Spleen (tissue), 11 donors: ENCODE measurements around the gene CHTOP. TPM values are rescaled to one million over a fixed set of nuclear protein-coding genes. Genes with fewer than 3 reads are reported as not detected.

ENCODE experiments used
- DNase-seq: peaks from one replicate; pipeline ENCODE4 v3.0.0-alpha.2; 2020
- H3K27ac ChIP-seq, 8 donors: fragments of 200-600 bp; sonication (generic) in 7 of 8; 1 replicate in 4 of 8; 2 replicates in 4 of 8; pipeline versions ENCODE4 v1.5.0 to v1.8.0; 2016 to 2021; ENCODE audit warnings: inconsistent platforms in 4 of 8, mild to moderate bottlenecking in 4 of 8, moderate library complexity in 1 of 8
- H3K27me3 ChIP-seq, 7 donors: fragments of 200-600 bp; sonication (generic) in 6 of 7; replicated peaks in 1 of 7; 1 replicate in 4 of 7; 2 replicates in 3 of 7; pipeline versions ENCODE4 v1.5.0 to v1.8.0; 2016 to 2021; ENCODE audit warnings: inconsistent platforms in 3 of 7, mild to moderate bottlenecking in 1 of 7
- H3K36me3 ChIP-seq, 6 donors: fragments of 200-600 bp; sonication (generic) in 5 of 6; 1 replicate in 4 of 6; 2 replicates in 2 of 6; pipeline versions ENCODE4 v1.5.0 to v1.8.0; 2016 to 2021; ENCODE audit warnings: inconsistent platforms in 2 of 6
- H3K4me1 ChIP-seq, 6 donors: fragments of 200-600 bp; sonication (generic) in 5 of 6; 1 replicate in 3 of 6; 2 replicates in 3 of 6; pipeline versions ENCODE4 v1.5.0 to v1.8.0; 2016 to 2021; ENCODE audit warnings: inconsistent platforms in 3 of 6
- H3K4me3 ChIP-seq, 8 donors: fragments of 200-600 bp; sonication (generic) in 7 of 8; 1 replicate in 4 of 8; 2 replicates in 4 of 8; pipeline versions ENCODE4 v1.5.0 to v1.8.0; 2016 to 2021; ENCODE audit warnings: inconsistent platforms in 4 of 8, mild to moderate bottlenecking in 4 of 8, moderate library complexity in 2 of 8
- H3K9me3 ChIP-seq, 8 donors: fragments of 200-600 bp; sonication (generic) in 7 of 8; 1 replicate in 4 of 8; 2 replicates in 4 of 8; pipeline versions ENCODE4 v1.5.0 to v1.8.0; 2016 to 2021; ENCODE audit warnings: inconsistent platforms in 4 of 8
- CTCF ChIP-seq, 11 experiments: fragments of 200-600 bp in 7 of 11; fragments of 450-650 bp in 4 of 11; sonication (generic) in 4 of 11; IDR thresholded peaks in 8 of 11; conservative IDR thresholded peaks in 3 of 11; 1 replicate in 7 of 11; 2 replicates in 4 of 11; pipeline versions ENCODE4 v1.4.0 to v1.8.0; 2016 to 2021; ENCODE audit warnings: antibody characterized with exemption in 11 of 11, inconsistent platforms in 4 of 11, mild to moderate bottlenecking in 1 of 11
- POLR2A ChIP-seq, 3 donors: fragments of 450-650 bp; IDR thresholded peaks; one replicate each; pipeline ENCODE4 v1.5.1; 2017; ENCODE audit warnings: antibody characterized with exemption in 3 of 3, mild to moderate bottlenecking in 1 of 3
- POLR2AphosphoS5 ChIP-seq, 3 donors: sonication (generic); formaldehyde crosslinking; IDR thresholded peaks; one replicate each; pipeline ENCODE4 v1.5.1; 2017; ENCODE audit warnings: antibody characterized with exemption in 3 of 3
- WGBS, 5 donors: extraction: QIAGEN DNeasy Blood & Tissue Kit in 3 of 5; methylation state at CpG; one replicate each; pipeline versions ENCODE4 v1.1.5 to v1.1.7; 2013 to 2018; 5-methylcytosine and 5-hydroxymethylcytosine counted together
- intact Hi-C: fragments of 100-400 bp; cut with DNase I; formaldehyde crosslinking; loops from one replicate; pipeline ENCODE4 v1.15.0; 2023; ENCODE audit warnings: low total_unique reads
- polyA plus RNA-seq, 3 donors: library from polyadenylated mRNA; stranded (reverse); fragments of 200-250 nt; gene quantifications; one replicate each; pipeline ENCODE4 v1.2.1, GENCODE V29; 2013
- total RNA-seq, 7 donors: library from RNA; depleted of rRNA in 3 of 7; stranded (reverse); fragments of >200 nt in 3 of 7; fragmentation: NEBNext Ultra II Directional in 4 of 7; extraction: Animal tissue kit (Norgen Biotek cat#: 25700) in 4 of 7; gene quantifications; one replicate each; pipeline versions ENCODE4 v1.1.0 to v1.2.1, GENCODE V29; 2016 to 2021
- donor health status: healthy with polysubstance abuse.
- donor health status: DM: no; HTN: no; CAD: no; lungs with moderate emphysema.
- donor health status: DM: no; HTN: no; CAD: no.
- donor health status: Bipolar disorder and iron deficiency.
- donor health status: healthy.
- donor health status: DM: no; HTN: no; CAD: no.
- donor health status: DM: yes; HTN: yes; CAD: no.

CHTOP gene
- total and polyA plus RNA-seq, 10 donors = 58.1 to 108 (median 84.4) TPM

GRCh38 chr1:153642161-153642560 lies 8.3 kb downstream of the CHTOP start:
- Histone ChIP-seq H3K27ac (no peak overlapping the region), H3K4me3 (no peak overlapping the region), H3K4me1 (peaks cover 5 to 93% (median 35%) of the 10 kb centered on the region in 6 donors), H3K36me3 (peaks cover 6 to 100% (median 99%) of the 10 kb centered on the region in 6 donors), H3K27me3 (no peaks in the 10 kb centered on the region), H3K9me3 (no peaks in the 10 kb centered on the region)
- no peak for DNase-seq
- intact Hi-C loops = no loop called here
- TF ChIP-seq POLR2AphosphoS5 (IDR thresholded peaks at IDR 0.05) (peak in 1 of 3 donors; percentile 15), POLR2A (IDR thresholded peaks at IDR 0.05) (no peak)
- 82 to 92% (median 90%) methylated on average over 11 of the region's 11 CpGs for WGBS, 5 donors

DNA sequence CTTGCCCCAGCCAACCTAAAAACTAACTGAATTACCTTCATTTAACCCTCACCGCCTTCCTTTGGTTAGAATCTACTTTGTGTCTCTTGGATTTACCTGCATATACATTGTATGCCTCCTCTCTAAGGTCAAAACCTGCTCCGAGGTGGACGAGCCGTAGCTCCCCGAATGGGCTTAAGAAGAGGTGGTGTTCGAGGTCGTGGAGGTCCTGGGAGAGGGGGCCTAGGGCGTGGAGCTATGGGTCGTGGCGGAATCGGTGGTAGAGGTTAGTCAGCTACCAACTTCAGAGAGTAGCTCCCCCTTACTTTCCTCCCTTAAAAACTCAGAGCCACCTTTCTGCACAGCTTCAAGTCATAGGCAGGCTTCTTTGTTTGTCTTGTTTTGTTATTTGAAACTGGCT lies 9.2 kb downstream of the CHTOP start:
- Histone ChIP-seq H3K4me1 (peaks cover 0 to 87% (median 32%) of the 10 kb centered on the region in 6 donors), H3K9me3 (no peaks in the 10 kb centered on the region), H3K27me3 (no peaks in the 10 kb centered on the region), H3K36me3 (peaks cover 2 to 99% (median 91%) of the 10 kb centered on the region in 6 donors), H3K27ac (no peak overlapping the region), H3K4me3 (no peak overlapping the region)
- intact Hi-C loops = no loop called here
- TF ChIP-seq POLR2AphosphoS5 (IDR thresholded peaks at IDR 0.05) = peak in 1 of 3 donors; percentile 16
- TF ChIP-seq CTCF (IDR thresholded peaks at IDR 0.05 in 8 of 11, conservative IDR thresholded peaks at IDR 0.05 in 3 of 11) = no peak
- WGBS, 5 donors = 91 to 93% (median 93%) methylated on average over 11 of the region's 11 CpGs
- DNase-seq = no peak

- Histone ChIP-seq H3K4me1 (peaks cover 0 to 81% (median 30%) of the 10 kb centered on the region in 6 donors), H3K36me3 (peaks cover 0 to 92% (median 84%) of the 10 kb centered on the region in 6 donors), H3K27me3 (no peaks in the 10 kb centered on the region), H3K9me3 (no peaks in the 10 kb centered on the region), H3K27ac (peak overlapping the region in 1 of 8 donors; percentile 40), H3K4me3 (no peak overlapping the region)
- no peak for TF ChIP-seq POLR2AphosphoS5 (IDR thresholded peaks at IDR 0.05)
- TF ChIP-seq CTCF (IDR thresholded peaks at IDR 0.05 in 8 of 11, conservative IDR thresholded peaks at IDR 0.05 in 3 of 11) = no peak
- TF ChIP-seq POLR2A (IDR thresholded peaks at IDR 0.05) = no peak
- DNase-seq = no peak
- intact Hi-C loops = no loop called here
Measured at GRCh38 chr1:153643816-153644215, 9.9 kb downstream of the CHTOP start.

GRCh38 chr1:153646672-153647345 lies 12.9 kb downstream of the CHTOP start:
- peak overlapping the region in 4 of 8 donors; percentile 5 to 64 (median 46) for H3K27ac ChIP-seq
- no peak for DNase-seq
- no peaks in the 10 kb centered on the region for H3K9me3 ChIP-seq
- peaks cover 0 to 62% (median 54%) of the 10 kb centered on the region in 6 donors for H3K36me3 ChIP-seq
- peaks cover 0 to 58% (median 19%) of the 10 kb centered on the region in 6 donors for H3K4me1 ChIP-seq
- H3K27me3 ChIP-seq = no peaks in the 10 kb centered on the region
- TF ChIP-seq POLR2A (IDR thresholded peaks at IDR 0.05) = no peak
- TF ChIP-seq POLR2AphosphoS5 (IDR thresholded peaks at IDR 0.05) = no peak
- no peak for TF ChIP-seq CTCF (IDR thresholded peaks at IDR 0.05 in 8 of 11, conservative IDR thresholded peaks at IDR 0.05 in 3 of 11)
- no peak overlapping the region for H3K4me3 ChIP-seq
- WGBS, 5 donors = 67 to 80% (median 73%) methylated on average over 5 of the region's 5 CpGs
- intact Hi-C loops = no loop called here
